C4-2B (cell line): Measurements from ENCODE around the gene PDPN.

Source experiments
- CTCF ChIP-seq: fragments of 450-650 bp; conservative IDR thresholded peaks from 2 replicates; pipeline ENCODE4 v1.5.1; 2017; ENCODE audit warnings: mild to moderate bottlenecking
- ZFX ChIP-seq: fragments of 450-650 bp; IDR thresholded peaks from 2 replicates; pipeline ENCODE4 v1.6.1; 2017

- TF ChIP-seq CTCF (no peak), ZFX (no peak)
Measured at GRCh38 chr1:13585612-13585991, 2.0 kb downstream of the PDPN start.
